DOHH2 (cell line): ENCODE data around the gene FBXO38.

Experiments used
- H3F3A ChIP-seq: fragments of 200-600 bp; sonication (generic), shearing (Covaris generic); 2 replicates; pipeline ENCODE4 v1.6.0; 2016; ENCODE audit warnings: antibody characterized with exemption, mild to moderate bottlenecking; ENCODE audit not compliant: control insufficient read depth, insufficient read depth
- H3K27ac ChIP-seq: fragments of 200-600 bp; sonication (generic); 2 replicates; pipeline ENCODE4 v1.5.1; 2014; ENCODE audit warnings: low read depth, mild to moderate bottlenecking, low read length, moderate library complexity
- H3K27me3 ChIP-seq: fragments of 200-600 bp; sonication (generic); 2 replicates; pipeline ENCODE4 v1.6.1; 2014; ENCODE audit warnings: mild to moderate bottlenecking, low read length, mixed read lengths; ENCODE audit not compliant: control insufficient read depth
- H3K36me3 ChIP-seq: fragments of 200-600 bp; sonication (generic); 2 replicates; pipeline ENCODE4 v1.6.1; 2014; ENCODE audit warnings: mild to moderate bottlenecking, low read length, moderate library complexity, mixed read lengths; ENCODE audit not compliant: control insufficient read depth
- H3K4me1 ChIP-seq: fragments of 200-600 bp; sonication (generic); 2 replicates; pipeline ENCODE4 v1.6.1; 2014; ENCODE audit warnings: mild to moderate bottlenecking, low read length, mixed read lengths; ENCODE audit not compliant: control insufficient read depth
- H3K4me2 ChIP-seq: fragments of 200-600 bp; sonication (generic); 2 replicates; pipeline ENCODE4 v1.6.0; 2014; ENCODE audit warnings: mild to moderate bottlenecking, low read length, moderate library complexity
- H3K4me3 ChIP-seq: fragments of 200-600 bp; sonication (generic); 2 replicates; pipeline ENCODE4 v1.5.1; 2014; ENCODE audit warnings: mild to moderate bottlenecking, low read length, mixed read lengths
- H3K79me2 ChIP-seq: fragments of 200-600 bp; sonication (generic); 2 replicates; pipeline ENCODE4 v1.6.1; 2014; ENCODE audit warnings: mild to moderate bottlenecking, low read length, mixed read lengths; ENCODE audit not compliant: control insufficient read depth
- H3K9me2 ChIP-seq: fragments of 200-600 bp; sonication (generic); replicated peaks from 2 replicates; pipeline ENCODE4 v1.6.1; 2014; ENCODE audit warnings: mild to moderate bottlenecking, low read length, mixed read lengths; ENCODE audit not compliant: control insufficient read depth
- H3K9me3 ChIP-seq: fragments of 200-600 bp; sonication (generic); 2 replicates; pipeline ENCODE4 v1.6.1; 2014; ENCODE audit warnings: antibody characterized with exemption, low read length, mixed read lengths; ENCODE audit not compliant: control insufficient read depth, insufficient read depth
- H4K20me1 ChIP-seq: fragments of 200-600 bp; sonication (generic); 2 replicates; pipeline ENCODE4 v1.6.0; 2014; ENCODE audit warnings: low read depth, mild to moderate bottlenecking, antibody characterized with exemption, low read length, moderate library complexity; ENCODE audit not compliant: control insufficient read depth, insufficient read depth
- CTCF ChIP-seq: fragments of 200-600 bp; sonication (generic); IDR thresholded peaks from one replicate; pipeline ENCODE4 v1.5.1; 2014; ENCODE audit warnings: antibody characterized with exemption, mild to moderate bottlenecking, low read depth, low read length; ENCODE audit not compliant: poor library complexity, severe bottlenecking
- EZH2phosphoT487 ChIP-seq: fragments of 200-600 bp; sonication (generic); IDR thresholded peaks from 2 replicates; pipeline ENCODE4 v1.6.1; 2017; ENCODE audit warnings: borderline replicate concordance, mild to moderate bottlenecking, antibody characterized with exemption, low read length, moderate library complexity, mixed read lengths

The FBXO38 gene

GRCh38 chr5:148343603-148344487 is 39.9 kb upstream of the FBXO38 start:
- no peak overlapping the region for H3K4me2 ChIP-seq
- TF ChIP-seq EZH2phosphoT487: no peak
- no peak for TF ChIP-seq CTCF
- H3K4me1 ChIP-seq: no peaks in the 10 kb centered on the region
- no peak overlapping the region for H3K4me3 ChIP-seq
- no peaks in the 10 kb centered on the region for H3K79me2 ChIP-seq
- H3K9me2 ChIP-seq: no peaks in the 10 kb centered on the region
- H4K20me1 ChIP-seq: no peaks in the 10 kb centered on the region
- no peaks in the 10 kb centered on the region for H3K36me3 ChIP-seq
- no peaks in the 10 kb centered on the region for H3K9me3 ChIP-seq
- H3F3A ChIP-seq: no peaks in the 10 kb centered on the region
- no peak overlapping the region for H3K27ac ChIP-seq
- H3K27me3 ChIP-seq: no peaks in the 10 kb centered on the region

- H3K9me2 ChIP-seq: no peaks in the 10 kb centered on the region
- H3K9me3 ChIP-seq: no peaks in the 10 kb centered on the region
- H3K4me2 ChIP-seq: no peak overlapping the region
- no peaks in the 10 kb centered on the region for H3K27me3 ChIP-seq
- no peaks in the 10 kb centered on the region for H3K4me1 ChIP-seq
- H3F3A ChIP-seq: no peaks in the 10 kb centered on the region
- no peak overlapping the region for H3K27ac ChIP-seq
- H3K79me2 ChIP-seq: no peaks in the 10 kb centered on the region
- no peaks in the 10 kb centered on the region for H4K20me1 ChIP-seq
- H3K4me3 ChIP-seq: no peak overlapping the region
- no peaks in the 10 kb centered on the region for H3K36me3 ChIP-seq
- TF ChIP-seq EZH2phosphoT487 (no peak), CTCF (no peak)
Measured at GRCh38 chr5:148347706-148348105, 36.1 kb upstream of the FBXO38 start.

GRCh38 chr5:148352696-148353095 is 31.1 kb upstream of the FBXO38 start:
- no peak overlapping the region for H3K4me2 ChIP-seq
- H3K79me2 ChIP-seq: no peaks in the 10 kb centered on the region
- no peaks in the 10 kb centered on the region for H3K9me2 ChIP-seq
- H3K36me3 ChIP-seq: no peaks in the 10 kb centered on the region
- no peaks in the 10 kb centered on the region for H3K27me3 ChIP-seq
- H3K4me1 ChIP-seq: peaks cover 16% of the 10 kb centered on the region
- no peak overlapping the region for H3K27ac ChIP-seq
- TF ChIP-seq EZH2phosphoT487: no peak
- TF ChIP-seq CTCF: no peak
- H3K4me3 ChIP-seq: no peak overlapping the region
- H3F3A ChIP-seq: no peaks in the 10 kb centered on the region
- H4K20me1 ChIP-seq: no peaks in the 10 kb centered on the region
- H3K9me3 ChIP-seq: no peaks in the 10 kb centered on the region
